ENCODE measurements around the gene CACNA1H. TPM values are rescaled to one million over a fixed set of nuclear protein-coding genes. Genes with fewer than 3 reads are reported as not detected.
"Not testable (repeated sequence)": the region's sequence is repeated elsewhere in the genome, so short reads cannot be mapped to it uniquely, and the experiment has no call there.

CACNA1H gene
- total RNA-seq, 1 donor from 2014 or later = 0.02 TPM

DNA sequence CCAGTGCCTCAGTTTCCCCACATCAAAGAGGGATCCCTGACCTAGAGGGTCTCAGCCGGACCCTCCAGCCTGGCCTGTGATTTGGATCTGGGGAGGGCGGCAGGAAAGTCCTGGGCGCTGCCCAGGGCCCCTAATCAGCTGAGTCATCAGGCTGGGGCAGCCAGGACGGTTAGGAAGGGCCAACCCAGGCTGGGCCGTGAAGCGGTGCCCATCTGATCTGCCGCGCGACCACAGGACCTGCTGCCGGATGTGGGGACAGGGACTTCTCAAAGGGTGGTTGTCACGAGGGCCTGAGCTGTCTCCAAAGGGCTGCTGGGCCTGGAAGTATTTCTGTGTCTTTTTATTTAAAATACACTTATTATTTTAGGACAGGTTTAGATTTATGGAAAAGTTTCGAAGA is 92.0 kb downstream of the CACNA1H start:
- Mint-ChIP-seq H3K36me3 (ENCODE audit: low read depth) (no peaks in the 10 kb centered on the region), H3K4me3 (no peak overlapping the region), H3K4me1 (no peaks in the 10 kb centered on the region), H3K27ac (no peak overlapping the region), H3K9me3 (no peaks in the 10 kb centered on the region), H3K27me3 (peaks cover 3% of the 10 kb centered on the region)
- TF ChIP-seq, protein P1, sequence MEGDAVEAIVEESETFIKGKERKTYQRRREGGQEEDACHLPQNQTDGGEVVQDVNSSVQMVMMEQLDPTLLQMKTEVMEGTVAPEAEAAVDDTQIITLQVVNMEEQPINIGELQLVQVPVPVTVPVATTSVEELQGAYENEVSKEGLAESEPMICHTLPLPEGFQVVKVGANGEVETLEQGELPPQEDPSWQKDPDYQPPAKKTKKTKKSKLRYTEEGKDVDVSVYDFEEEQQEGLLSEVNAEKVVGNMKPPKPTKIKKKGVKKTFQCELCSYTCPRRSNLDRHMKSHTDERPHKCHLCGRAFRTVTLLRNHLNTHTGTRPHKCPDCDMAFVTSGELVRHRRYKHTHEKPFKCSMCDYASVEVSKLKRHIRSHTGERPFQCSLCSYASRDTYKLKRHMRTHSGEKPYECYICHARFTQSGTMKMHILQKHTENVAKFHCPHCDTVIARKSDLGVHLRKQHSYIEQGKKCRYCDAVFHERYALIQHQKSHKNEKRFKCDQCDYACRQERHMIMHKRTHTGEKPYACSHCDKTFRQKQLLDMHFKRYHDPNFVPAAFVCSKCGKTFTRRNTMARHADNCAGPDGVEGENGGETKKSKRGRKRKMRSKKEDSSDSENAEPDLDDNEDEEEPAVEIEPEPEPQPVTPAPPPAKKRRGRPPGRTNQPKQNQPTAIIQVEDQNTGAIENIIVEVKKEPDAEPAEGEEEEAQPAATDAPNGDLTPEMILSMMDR (IDR thresholded peaks at IDR 0.05) = no peak
- CTCF ChIA-PET = no interaction called here
- POLR2A ChIA-PET = no interaction called here
- ATAC-seq (ENCODE audit: low read depth) = no peak
- intact Hi-C loops (cut with micrococcal nuclease) = no loop called here
- DNase-seq = no peak

DNA sequence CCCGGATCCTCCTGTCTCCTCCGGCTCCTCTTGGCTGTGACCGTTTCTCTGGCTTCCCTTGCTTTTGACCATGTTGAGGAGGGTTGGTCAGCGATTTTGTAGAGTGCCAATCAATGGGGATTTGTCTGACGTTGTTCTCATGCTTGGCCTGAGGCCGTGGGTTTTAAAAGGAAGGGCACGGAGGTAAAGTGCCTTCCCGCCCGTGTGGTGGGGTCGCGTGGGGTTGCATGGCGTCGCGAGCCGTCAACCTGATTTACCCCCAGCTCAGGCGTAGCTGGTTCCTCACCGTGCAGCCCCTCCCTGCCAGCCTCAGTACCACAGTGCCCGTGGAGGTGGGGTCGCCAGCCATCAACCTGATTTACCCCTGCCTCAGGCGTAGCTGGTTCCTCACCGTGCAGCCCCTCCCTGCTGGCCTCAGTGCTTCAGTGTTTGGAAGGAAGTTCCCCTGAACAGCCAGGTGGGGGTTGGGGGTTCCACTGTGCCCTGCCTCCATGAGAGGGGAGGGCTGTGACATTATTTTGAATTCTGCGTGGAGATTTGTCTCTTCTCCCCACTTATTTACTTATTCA is 92.6 kb downstream of the CACNA1H start:
- Mint-ChIP-seq H3K4me1 (no peaks in the 10 kb centered on the region), H3K9me3 (no peaks in the 10 kb centered on the region), H3K36me3 (ENCODE audit: low read depth) (no peaks in the 10 kb centered on the region), H3K27me3 (peaks cover 3% of the 10 kb centered on the region), H3K27ac (no peak overlapping the region), H3K4me3 (no peak overlapping the region)
- ChIA-PET POLR2A (no interaction called here), CTCF (no interaction called here)
- no peak for ATAC-seq (ENCODE audit: low read depth)
- TF ChIP-seq, protein P1 (IDR thresholded peaks at IDR 0.05) = no peak
- intact Hi-C loops (cut with micrococcal nuclease) = no loop called here
- DNase-seq = no peak

DNA sequence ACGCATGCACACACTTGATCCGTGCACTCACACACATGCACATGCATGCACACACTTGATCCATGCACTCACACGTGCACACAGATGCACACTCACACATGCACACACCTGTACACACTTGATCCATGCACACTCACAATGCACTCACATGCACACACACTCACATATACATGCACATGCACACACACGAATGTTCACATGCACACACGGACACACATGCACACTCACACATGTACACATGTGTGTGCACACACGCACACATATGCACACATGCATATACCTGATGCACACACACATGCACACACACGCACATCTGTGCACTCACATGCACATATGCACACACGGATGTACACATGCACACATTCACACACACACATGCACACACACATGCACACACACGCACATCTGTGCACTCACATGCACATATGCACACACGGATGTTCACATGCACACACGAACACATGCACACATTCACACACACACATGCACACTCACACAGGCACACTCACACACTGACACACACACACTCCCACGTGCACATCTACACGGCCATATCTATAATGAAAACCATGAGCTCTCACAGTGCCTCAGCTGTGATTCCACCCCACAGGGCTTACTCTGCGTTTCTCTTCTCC is 95.1 kb downstream of the CACNA1H start:
- POLR2A ChIA-PET; DNase-seq; H3K9me3 Mint-ChIP-seq; H3K4me3 Mint-ChIP-seq; intact Hi-C loops (cut with micrococcal nuclease); H3K27ac Mint-ChIP-seq; ATAC-seq (ENCODE audit: low read depth); H3K36me3 Mint-ChIP-seq (ENCODE audit: low read depth); H3K27me3 Mint-ChIP-seq; CTCF ChIA-PET; H3K4me1 Mint-ChIP-seq: not testable (repeated sequence)

DNA sequence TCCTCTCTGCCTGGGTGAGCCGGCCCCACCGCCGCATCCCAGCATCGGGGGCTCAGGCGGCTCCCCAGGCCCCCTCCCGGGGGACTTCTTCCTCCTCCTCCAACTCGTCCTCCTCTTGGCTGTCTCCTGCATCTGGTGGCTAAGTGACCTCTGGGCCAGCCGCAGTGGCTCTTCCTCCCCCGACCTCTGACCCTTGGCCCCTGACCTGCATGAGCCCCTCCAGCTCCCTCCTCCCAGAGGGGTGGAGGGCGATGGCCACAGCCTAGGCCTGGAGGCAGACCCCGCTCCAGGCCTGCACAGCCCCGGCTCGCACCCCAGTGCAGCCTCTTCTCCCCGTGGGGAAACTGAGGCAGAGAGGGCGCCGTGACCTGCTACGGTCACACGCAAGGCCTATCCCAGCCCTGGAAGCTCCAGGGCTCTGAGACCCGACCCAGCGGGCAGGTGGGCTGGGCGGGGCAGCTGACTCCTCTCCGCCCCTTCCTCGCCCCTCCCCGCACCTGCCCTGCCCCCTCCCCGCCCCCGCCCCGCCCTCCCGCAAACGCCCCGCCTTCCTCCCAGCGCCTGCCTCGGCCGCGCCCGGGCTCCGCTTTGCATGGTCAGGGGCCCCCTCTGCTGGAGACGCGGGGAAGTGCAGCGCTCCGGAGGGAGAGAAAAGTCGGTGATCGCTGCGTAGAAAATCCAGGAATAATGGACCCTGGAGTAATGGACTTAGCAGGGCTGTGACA is 96.3 kb downstream of the CACNA1H start:
- H3K9me3 Mint-ChIP-seq; H3K4me3 Mint-ChIP-seq; CTCF ChIA-PET; H3K36me3 Mint-ChIP-seq (ENCODE audit: low read depth); H3K27ac Mint-ChIP-seq; H3K27me3 Mint-ChIP-seq; H3K4me1 Mint-ChIP-seq; POLR2A ChIA-PET; DNase-seq; intact Hi-C loops (cut with micrococcal nuclease): not testable (repeated sequence)
- peak; percentile 99 for ATAC-seq (ENCODE audit: low read depth)

DNA sequence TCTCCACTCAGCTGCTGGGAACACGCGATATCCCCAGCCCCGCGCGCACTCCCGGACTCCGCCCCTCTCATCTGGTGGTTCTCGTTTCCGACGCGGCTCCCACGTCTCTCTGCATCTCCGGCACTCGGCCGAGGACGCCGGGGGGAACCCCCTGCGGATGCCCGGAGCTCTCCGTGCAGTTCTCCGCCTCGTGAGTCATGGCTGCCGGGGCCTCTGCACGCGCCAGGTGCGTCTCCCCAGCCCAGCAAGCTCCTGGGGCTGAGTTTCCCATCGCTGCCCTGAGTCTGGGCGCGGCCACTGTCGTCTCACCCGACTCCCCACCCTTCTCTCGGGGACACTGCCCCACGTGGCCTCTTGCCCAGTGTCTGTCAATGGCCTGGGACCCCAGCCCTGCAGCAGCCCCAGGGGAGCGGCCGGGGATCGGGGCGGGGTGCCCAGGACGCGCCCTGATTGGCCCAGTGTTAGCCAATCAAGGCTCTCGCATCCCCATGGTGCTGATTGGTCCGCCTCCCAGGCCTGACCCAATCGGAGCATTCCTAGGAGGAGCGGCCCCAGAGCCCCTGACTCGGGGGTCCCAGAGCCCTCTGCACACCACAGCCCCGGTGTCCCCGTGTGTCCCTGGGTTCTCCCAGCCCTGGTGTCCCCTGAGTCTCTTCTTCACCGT is 100.9 kb downstream of the CACNA1H start:
- H3K36me3 Mint-ChIP-seq (ENCODE audit: low read depth); H3K27ac Mint-ChIP-seq; CTCF ChIA-PET; H3K4me3 Mint-ChIP-seq; ATAC-seq (ENCODE audit: low read depth); H3K27me3 Mint-ChIP-seq; H3K4me1 Mint-ChIP-seq; intact Hi-C loops (cut with micrococcal nuclease); POLR2A ChIA-PET; H3K9me3 Mint-ChIP-seq; DNase-seq: not testable (repeated sequence)

DNA sequence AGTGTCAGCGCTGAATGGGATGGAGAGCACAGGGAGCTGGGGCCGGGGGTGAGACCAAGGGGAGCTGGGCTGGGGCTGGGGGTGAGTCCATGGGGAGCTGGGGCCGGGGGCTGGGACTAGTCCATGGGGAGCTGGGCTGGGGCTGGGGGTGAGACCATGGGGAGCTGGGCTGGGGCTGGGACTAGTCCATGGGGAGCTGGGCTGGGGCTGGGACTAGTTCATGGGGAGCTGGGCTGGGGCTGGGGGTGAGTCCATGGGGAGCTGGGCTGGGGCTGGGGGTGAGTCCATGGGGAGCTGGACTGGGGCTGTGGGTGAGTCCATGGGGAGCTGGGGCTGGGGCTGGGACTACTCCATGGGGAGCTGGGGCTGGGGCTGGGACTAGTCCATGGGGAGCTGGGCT is 101.9 kb downstream of the CACNA1H start:
- H3K36me3 Mint-ChIP-seq (ENCODE audit: low read depth); H3K4me1 Mint-ChIP-seq; H3K4me3 Mint-ChIP-seq; ATAC-seq (ENCODE audit: low read depth); intact Hi-C loops (cut with micrococcal nuclease); CTCF ChIA-PET; H3K27ac Mint-ChIP-seq; POLR2A ChIA-PET; H3K9me3 Mint-ChIP-seq; DNase-seq: not testable (repeated sequence)
- peaks cover 11% of the 10 kb centered on the region for H3K27me3 Mint-ChIP-seq

DNA sequence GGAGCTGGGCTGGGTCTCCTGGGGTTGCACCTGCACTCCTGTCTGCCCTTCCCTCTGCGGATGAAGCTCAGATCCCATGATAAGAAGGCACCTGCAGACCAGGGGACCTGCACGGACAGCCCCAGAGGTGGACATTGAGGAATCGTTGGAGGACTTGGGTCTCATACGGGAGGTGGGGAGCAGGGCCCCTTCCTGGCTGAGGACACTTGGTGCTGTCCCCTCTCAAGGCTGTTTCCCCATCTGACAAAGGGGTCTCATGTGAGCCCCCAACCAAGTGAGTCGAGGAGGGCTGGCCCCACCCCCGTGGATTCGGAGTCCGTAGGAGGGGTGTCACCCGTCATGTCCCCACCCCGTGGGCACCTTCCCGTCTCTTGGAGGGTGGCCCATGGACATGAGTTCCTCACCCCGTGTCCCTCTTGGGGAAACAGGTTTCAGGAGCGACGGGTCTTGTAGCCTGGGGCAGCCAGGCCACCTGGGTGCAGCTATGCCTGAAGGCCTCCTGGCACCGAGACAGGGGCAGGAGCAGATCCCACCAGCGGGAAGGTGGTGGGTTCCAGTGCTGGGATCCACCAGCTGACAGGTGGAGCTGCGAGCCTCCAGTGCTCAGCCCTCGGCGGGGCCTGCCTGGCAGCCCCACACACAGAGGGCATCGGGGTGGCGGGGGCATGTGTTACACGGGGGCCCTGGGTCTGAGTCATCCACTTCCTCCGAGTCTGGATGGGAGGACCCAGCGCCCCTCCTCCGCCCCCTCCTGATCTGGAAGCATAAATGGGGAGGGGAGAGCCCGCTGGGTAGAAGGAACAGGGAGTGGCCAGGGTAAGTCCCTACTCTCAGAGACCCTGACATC is 102.6 kb downstream of the CACNA1H start, which contains the start of gene TPSD1:
Gene TPSD1 (plus strand): TSS at position 794 of the 847 bp plus-strand sequence. CDS start 212 bp downstream, outside the sequence.
- peaks cover 12% of the 10 kb centered on the region for H3K27me3 Mint-ChIP-seq
- DNase-seq; H3K9me3 Mint-ChIP-seq; H3K4me3 Mint-ChIP-seq; H3K27ac Mint-ChIP-seq; intact Hi-C loops (cut with micrococcal nuclease); H3K36me3 Mint-ChIP-seq (ENCODE audit: low read depth); ATAC-seq (ENCODE audit: low read depth); H3K4me1 Mint-ChIP-seq; POLR2A ChIA-PET; CTCF ChIA-PET: not testable (repeated sequence)

DNA sequence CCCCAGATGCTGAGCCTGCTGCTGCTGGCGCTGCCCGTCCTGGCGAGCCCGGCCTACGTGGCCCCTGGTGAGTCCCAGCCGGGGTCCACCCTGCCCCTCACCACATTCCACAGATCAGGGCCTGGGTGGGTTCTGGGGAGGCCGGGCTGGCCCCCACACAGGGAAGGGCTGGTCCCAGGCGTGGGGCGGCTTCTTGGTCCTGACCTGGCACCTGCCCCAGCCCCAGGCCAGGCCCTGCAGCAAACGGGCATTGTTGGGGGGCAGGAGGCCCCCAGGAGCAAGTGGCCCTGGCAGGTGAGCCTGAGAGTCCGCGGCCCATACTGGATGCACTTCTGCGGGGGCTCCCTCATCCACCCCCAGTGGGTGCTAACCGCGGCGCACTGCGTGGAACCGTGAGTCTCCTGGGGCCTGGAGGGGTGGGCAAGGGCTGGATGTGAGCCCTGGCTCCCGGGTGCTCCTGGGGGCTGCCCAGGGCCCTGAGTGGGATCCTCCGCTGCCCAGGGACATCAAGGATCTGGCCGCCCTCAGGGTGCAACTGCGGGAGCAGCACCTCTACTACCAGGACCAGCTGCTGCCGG is 103.5 kb downstream of the CACNA1H start:
- H3K4me1 Mint-ChIP-seq; ATAC-seq (ENCODE audit: low read depth); H3K4me3 Mint-ChIP-seq; CTCF ChIA-PET; H3K27ac Mint-ChIP-seq; H3K36me3 Mint-ChIP-seq (ENCODE audit: low read depth); H3K9me3 Mint-ChIP-seq; intact Hi-C loops (cut with micrococcal nuclease); DNase-seq; POLR2A ChIA-PET: not testable (repeated sequence)
- peaks cover 14% of the 10 kb centered on the region for H3K27me3 Mint-ChIP-seq
